Adrenal gland (tissue), 12 donors: ENCODE measurements around the gene CD247. TPM values are rescaled to one million over a fixed set of nuclear protein-coding genes. Genes with fewer than 3 reads are reported as not detected.

Source experiments
- DNase-seq, 7 donors: peaks; one replicate each; pipeline ENCODE4 v3.0.0-alpha.2; 2019 to 2020
- H3K27ac ChIP-seq, 5 donors: fragments of 200-600 bp; sonication (generic) in 4 of 5; 1 replicate in 3 of 5; 2 replicates in 2 of 5; pipeline versions ENCODE4 v1.5.1 to v1.8.0; 2016 to 2020; ENCODE audit warnings: mild to moderate bottlenecking in 1 of 5
- H3K27me3 ChIP-seq: fragments of 200-600 bp; 2 replicates; pipeline ENCODE4 v1.8.0; 2021
- H3K36me3 ChIP-seq, 2 donors: fragments of 200-600 bp; replicated peaks in 1 of 2; 1 replicate in 1 of 2; 2 replicates in 1 of 2; pipeline versions ENCODE4 v1.5.1 to v1.8.0; 2018 to 2022
- H3K4me1 ChIP-seq, 2 donors: fragments of 200-600 bp; replicated peaks in 1 of 2; 1 replicate in 1 of 2; 2 replicates in 1 of 2; pipeline versions ENCODE4 v1.5.1 to v1.8.0; 2018 to 2021
- H3K4me3 ChIP-seq, 4 donors: fragments of 200-600 bp; sonication (generic) in 3 of 4; one replicate each; pipeline ENCODE4 v1.5.1; 2016 to 2018
- H3K9me3 ChIP-seq, 3 donors: fragments of 200-600 bp; sonication (generic) in 1 of 3; replicated peaks in 1 of 3; 1 replicate in 2 of 3; 2 replicates in 1 of 3; pipeline versions ENCODE4 v1.5.1 to v1.8.0; 2016 to 2021
- CTCF ChIP-seq, 6 experiments: fragments of 450-650 bp in 4 of 6; fragments of 200-600 bp in 2 of 6; sonication (generic) in 1 of 6; IDR thresholded peaks; 1 replicate in 5 of 6; 2 replicates in 1 of 6; pipeline versions ENCODE4 v1.5.1 to v1.8.0; 2016 to 2021; ENCODE audit warnings: antibody characterized with exemption in 6 of 6, mild to moderate bottlenecking in 2 of 6, moderate library complexity in 1 of 6
- POLR2A ChIP-seq, 2 donors: fragments of 450-650 bp; IDR thresholded peaks; one replicate each; pipeline ENCODE4 v1.6.1; 2017; ENCODE audit warnings: antibody characterized with exemption in 2 of 2, mild to moderate bottlenecking in 2 of 2, moderate library complexity in 1 of 2
- WGBS, 4 donors: extraction: QIAGEN DNeasy Blood & Tissue Kit in 2 of 4; methylation state at CpG; one replicate each; pipeline versions ENCODE4 v1.1.5 to v1.1.7; 2013 to 2017; 5-methylcytosine and 5-hydroxymethylcytosine counted together
- intact Hi-C, 2 donors: fragments of 100-400 bp; cut with DNase I; formaldehyde crosslinking; loops; one replicate each; pipeline versions ENCODE4 v1.14.1 to v1.15.0; 2022 to 2023
- polyA plus RNA-seq, 3 donors: library from polyadenylated mRNA; stranded (reverse); fragments of 200-250 nt in 2 of 3; fragments of 350-450 nt in 1 of 3; fragmentation: Illumina TruSeq in 1 of 3; extraction: RNeasy Lipid Tissue Mini Kit (QIAGEN cat#74804) in 1 of 3; gene quantifications; one replicate each; pipeline ENCODE4 v1.2.3, GENCODE V29; 2013 to 2014
- total RNA-seq, 9 donors: library from RNA; depleted of rRNA in 4 of 9; stranded (reverse); fragments of >200 nt in 4 of 9; fragments of 120-200 nt in 1 of 9; fragmentation: NEBNext Ultra II Directional in 1 of 9; extraction: Animal tissue kit (Norgen Biotek cat#: 25700) in 1 of 9; gene quantifications; one replicate each; pipeline versions ENCODE4 v1.1.0 to v1.2.4, GENCODE V29; 2013 to 2023
- donor health status: healthy with polysubstance abuse.
- donor health status: Bipolar disorder and iron deficiency.
- donor health status: DM: yes; HTN: yes; CAD: no.
- donor health status: DM: no; HTN: no; CAD: no.
- donor health status: DM: no; HTN: no; CAD: no.
- donor health status: DM: yes; HTN: yes; CAD: no.

The CD247 gene
- total and polyA plus RNA-seq, 12 donors, result 0.26 to 2.3 (median 1.2) TPM; not detected in 1

GRCh38 chr1:167500283-167500860 lies 18.0 kb downstream of the CD247 start:
- Histone ChIP-seq H3K4me3 (no peak overlapping the region), H3K4me1 (no peaks in the 10 kb centered on the region), H3K27me3 (peaks cover 6% of the 10 kb centered on the region), H3K27ac (no peak overlapping the region), H3K36me3 (no peaks in the 10 kb centered on the region), H3K9me3 (no peaks in the 10 kb centered on the region)
- WGBS, 4 donors, result 77 to 87% (median 81%) methylated on average over 4 of the region's 4 CpGs
- TF ChIP-seq POLR2A (IDR thresholded peaks at IDR 0.05) (no peak), CTCF (IDR thresholded peaks at IDR 0.05) (no peak)
- no peak for DNase-seq
- intact Hi-C loops, result no loop called here

- Histone ChIP-seq H3K27ac (no peak overlapping the region), H3K36me3 (no peaks in the 10 kb centered on the region), H3K4me1 (no peaks in the 10 kb centered on the region), H3K9me3 (no peaks in the 10 kb centered on the region), H3K4me3 (no peak overlapping the region), H3K27me3 (peaks cover 6% of the 10 kb centered on the region)
- 66 to 79% (median 72%) methylated on average over 3 of the region's 3 CpGs for WGBS, 4 donors
- no peak for DNase-seq
- TF ChIP-seq CTCF (IDR thresholded peaks at IDR 0.05), result no peak
- no peak for TF ChIP-seq POLR2A (IDR thresholded peaks at IDR 0.05)
- intact Hi-C loops, result no loop called here
Observed at GRCh38 chr1:167499664-167500101, 18.6 kb downstream of the CD247 start.

GRCh38 chr1:167499106-167499505 lies 19.2 kb downstream of the CD247 start:
- intact Hi-C loops, result no loop called here
- no peak for DNase-seq
- Histone ChIP-seq H3K27ac (no peak overlapping the region), H3K27me3 (peaks cover 6% of the 10 kb centered on the region), H3K4me1 (no peaks in the 10 kb centered on the region), H3K4me3 (no peak overlapping the region), H3K9me3 (no peaks in the 10 kb centered on the region), H3K36me3 (no peaks in the 10 kb centered on the region)
- WGBS, 4 donors, result 63 to 68% (median 66%) methylated on average over 2 to 4 of the region's 4 CpGs
- TF ChIP-seq POLR2A (IDR thresholded peaks at IDR 0.05) (no peak), CTCF (IDR thresholded peaks at IDR 0.05) (no peak)

GRCh38 chr1:167496797-167497619 lies 21.3 kb downstream of the CD247 start:
- Histone ChIP-seq H3K9me3 (no peaks in the 10 kb centered on the region), H3K27ac (no peak overlapping the region), H3K27me3 (peaks cover 7% of the 10 kb centered on the region), H3K36me3 (no peaks in the 10 kb centered on the region), H3K4me1 (no peaks in the 10 kb centered on the region), H3K4me3 (no peak overlapping the region)
- WGBS, 4 donors, result 76 to 78% (median 77%) methylated on average over 11 of the region's 11 CpGs
- DNase-seq, result no peak
- TF ChIP-seq CTCF (IDR thresholded peaks at IDR 0.05), result no peak
- TF ChIP-seq POLR2A (IDR thresholded peaks at IDR 0.05), result no peak
- intact Hi-C loops, result no loop called here
